Body of pancreas (tissue), 4 donors: ENCODE data around the gene ITGB1BP1.

Experiments used
- CTCF ChIP-seq, 7 experiments: fragments of 450-650 bp in 4 of 7; fragments of 200-600 bp in 3 of 7; sonication (generic) in 3 of 7; IDR thresholded peaks; one replicate each; pipeline ENCODE4 v1.5.1; 2016 to 2019; ENCODE audit warnings: antibody characterized with exemption in 7 of 7
- POLR2A ChIP-seq, 3 donors: fragments of 450-650 bp; IDR thresholded peaks; one replicate each; pipeline ENCODE4 v1.6.1; 2016; ENCODE audit warnings: antibody characterized with exemption in 3 of 3, mild to moderate bottlenecking in 2 of 3

DNA sequence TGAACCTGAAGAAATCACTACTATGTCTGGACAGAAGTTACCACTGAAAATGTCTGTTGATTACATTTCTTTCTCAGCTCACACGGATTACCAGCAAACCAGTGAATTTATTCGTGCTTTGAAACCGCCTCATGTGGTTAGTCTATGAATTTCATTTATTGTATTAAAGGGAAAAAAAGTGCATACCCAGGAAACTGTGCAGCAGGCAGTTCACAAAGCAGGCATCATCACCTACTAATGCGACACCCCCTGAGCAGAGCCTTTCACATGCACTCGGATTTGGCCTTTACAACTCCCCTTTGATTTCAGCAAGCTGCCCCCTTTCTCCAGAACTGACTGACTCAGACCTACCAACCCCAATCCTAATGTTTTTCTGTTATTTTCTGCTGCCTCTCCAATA is 20.2 kb upstream of the ITGB1BP1 start:
- TF ChIP-seq CTCF (IDR thresholded peaks at IDR 0.05) (no peak), POLR2A (IDR thresholded peaks at IDR 0.05) (no peak)
